Upper lobe of right lung (tissue), 1 donor: ENCODE data around the gene AKAP1. TPM values are rescaled to one million over a fixed set of nuclear protein-coding genes. Genes with fewer than 3 reads are reported as not detected.

Experiments used
- ATAC-seq: fragments of 200-7000 bp; cut with Tn5 transposase; one replicate; pipeline ENCODE4 v1.9.1; 2020; ENCODE audit warnings: mild to moderate bottlenecking, moderate library complexity
- DNase-seq: peaks from one replicate; pipeline ENCODE4 v3.0.0-alpha.2; 2020
- H3K27ac ChIP-seq: fragments of 200-600 bp; one replicate; pipeline ENCODE4 v1.8.0; 2022
- H3K27me3 ChIP-seq: fragments of 200-600 bp; one replicate; pipeline ENCODE4 v1.8.0; 2022; ENCODE audit warnings: mild to moderate bottlenecking
- H3K36me3 ChIP-seq: fragments of 200-600 bp; one replicate; pipeline ENCODE4 v1.8.0; 2022
- H3K4me1 ChIP-seq: fragments of 200-600 bp; one replicate; pipeline ENCODE4 v1.8.0; 2022
- H3K4me3 ChIP-seq: fragments of 200-600 bp; one replicate; pipeline ENCODE4 v1.8.0; 2022; ENCODE audit warnings: mild to moderate bottlenecking
- H3K9me3 ChIP-seq: fragments of 200-600 bp; one replicate; pipeline ENCODE4 v1.8.0; 2022
- intact Hi-C: fragments of 100-400 bp; cut with DNase I; formaldehyde crosslinking; loops from one replicate; pipeline ENCODE4 v1.11.0; 2022
- total RNA-seq: library from RNA; stranded (reverse); fragmentation: NEBNext Ultra II Directional; extraction: Animal tissue kit (Norgen Biotek cat#: 25700); gene quantifications from one replicate; pipeline ENCODE4 v1.2.1, GENCODE V29; 2021
- TF ChIP-seq, protein P1 (sequence below): fragments of 200-600 bp; IDR thresholded peaks from one replicate; pipeline ENCODE4 v1.8.0; 2022; ENCODE audit warnings: antibody characterized with exemption
- donor health status: DM: no; HTN: yes; CAD: no; lungs with severe emphysema.

AKAP1 gene
- total RNA-seq, 1 donor from 2014 or later: 59.9 TPM

DNA sequence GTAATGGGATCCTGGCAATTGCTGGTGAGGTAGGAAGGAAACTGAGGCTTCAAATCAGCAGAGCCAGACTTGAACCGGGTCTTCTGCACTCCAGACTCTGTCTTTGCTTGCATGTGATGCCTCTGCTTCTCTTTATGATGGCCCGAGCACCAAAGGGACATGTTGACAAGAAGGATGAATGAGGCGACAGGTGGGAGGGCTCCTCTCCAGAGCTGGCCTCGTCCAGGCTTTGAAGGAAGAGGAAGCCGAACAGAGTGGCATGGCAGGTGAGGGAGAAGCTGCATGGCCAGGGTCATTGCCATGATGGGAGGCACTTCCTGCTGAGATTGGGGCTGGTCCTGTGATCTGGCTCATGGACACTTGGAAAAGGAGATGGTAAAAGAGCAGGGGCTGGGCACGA, 40.8 kb downstream of the AKAP1 start:
- Histone ChIP-seq H3K9me3 (no peaks in the 10 kb centered on the region), H3K4me3 (no peak overlapping the region), H3K27me3 (no peaks in the 10 kb centered on the region), H3K27ac (no peak overlapping the region), H3K36me3 (peaks cover 36% of the 10 kb centered on the region), H3K4me1 (no peaks in the 10 kb centered on the region)
- no peak for DNase-seq
- ATAC-seq: no peak
- TF ChIP-seq, protein P1, sequence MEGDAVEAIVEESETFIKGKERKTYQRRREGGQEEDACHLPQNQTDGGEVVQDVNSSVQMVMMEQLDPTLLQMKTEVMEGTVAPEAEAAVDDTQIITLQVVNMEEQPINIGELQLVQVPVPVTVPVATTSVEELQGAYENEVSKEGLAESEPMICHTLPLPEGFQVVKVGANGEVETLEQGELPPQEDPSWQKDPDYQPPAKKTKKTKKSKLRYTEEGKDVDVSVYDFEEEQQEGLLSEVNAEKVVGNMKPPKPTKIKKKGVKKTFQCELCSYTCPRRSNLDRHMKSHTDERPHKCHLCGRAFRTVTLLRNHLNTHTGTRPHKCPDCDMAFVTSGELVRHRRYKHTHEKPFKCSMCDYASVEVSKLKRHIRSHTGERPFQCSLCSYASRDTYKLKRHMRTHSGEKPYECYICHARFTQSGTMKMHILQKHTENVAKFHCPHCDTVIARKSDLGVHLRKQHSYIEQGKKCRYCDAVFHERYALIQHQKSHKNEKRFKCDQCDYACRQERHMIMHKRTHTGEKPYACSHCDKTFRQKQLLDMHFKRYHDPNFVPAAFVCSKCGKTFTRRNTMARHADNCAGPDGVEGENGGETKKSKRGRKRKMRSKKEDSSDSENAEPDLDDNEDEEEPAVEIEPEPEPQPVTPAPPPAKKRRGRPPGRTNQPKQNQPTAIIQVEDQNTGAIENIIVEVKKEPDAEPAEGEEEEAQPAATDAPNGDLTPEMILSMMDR: no peak
- intact Hi-C loops: no loop called here

GRCh38 chr17:57130708-57131461, 45.8 kb downstream of the AKAP1 start:
- H3K36me3 ChIP-seq: no peaks in the 10 kb centered on the region
- TF ChIP-seq, protein P1: peak; percentile 86
- intact Hi-C loops: loop anchor here (10.0 kb wide), 1 partner anchor 614 kb away; the partner anchor contains the start of gene CCDC182
- H3K27ac ChIP-seq: no peak overlapping the region
- H3K27me3 ChIP-seq: no peaks in the 10 kb centered on the region
- DNase-seq (peak; percentile 83), ATAC-seq (peak; percentile 97)
- H3K9me3 ChIP-seq: no peaks in the 10 kb centered on the region
- no peak overlapping the region for H3K4me3 ChIP-seq
- no peaks in the 10 kb centered on the region for H3K4me1 ChIP-seq

GRCh38 chr17:57132663-57133062, 47.6 kb downstream of the AKAP1 start:
- H3K4me1 ChIP-seq: no peaks in the 10 kb centered on the region
- H3K36me3 ChIP-seq: no peaks in the 10 kb centered on the region
- no peak overlapping the region for H3K4me3 ChIP-seq
- DNase-seq: no peak
- H3K27me3 ChIP-seq: no peaks in the 10 kb centered on the region
- TF ChIP-seq, protein P1: no peak
- intact Hi-C loops: loop anchor here (10.0 kb wide), 1 partner anchor 612 kb away; the partner anchor contains the start of gene CCDC182
- no peak overlapping the region for H3K27ac ChIP-seq
- H3K9me3 ChIP-seq: no peaks in the 10 kb centered on the region
- no peak for ATAC-seq

DNA sequence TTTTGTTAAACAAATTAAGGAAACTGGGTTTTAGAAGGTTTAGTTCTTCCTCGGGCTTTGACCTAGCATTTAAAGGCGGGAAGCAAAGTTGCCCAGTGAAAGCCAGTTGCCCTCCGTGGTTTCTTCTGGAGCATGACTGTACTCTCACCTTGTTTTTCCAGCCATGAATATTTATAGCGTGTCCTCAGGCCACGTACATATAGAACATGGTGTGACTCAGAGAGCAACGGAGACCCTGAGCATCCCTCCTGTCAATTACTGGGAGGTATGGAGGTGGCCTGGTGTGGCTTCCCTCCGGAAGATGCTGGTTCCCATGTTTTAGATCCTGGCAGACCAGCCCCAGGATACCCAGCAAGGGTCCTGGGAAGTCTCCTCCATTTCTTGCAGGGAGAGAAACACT, 48.4 kb downstream of the AKAP1 start:
- no peak for DNase-seq
- no peak overlapping the region for H3K4me3 ChIP-seq
- no peaks in the 10 kb centered on the region for H3K9me3 ChIP-seq
- ATAC-seq: no peak
- H3K27me3 ChIP-seq: no peaks in the 10 kb centered on the region
- H3K27ac ChIP-seq: no peak overlapping the region
- intact Hi-C loops: loop anchor here (10.0 kb wide), 1 partner anchor 611 kb away; the partner anchor contains the start of gene CCDC182
- H3K36me3 ChIP-seq: no peaks in the 10 kb centered on the region
- H3K4me1 ChIP-seq: no peaks in the 10 kb centered on the region
- TF ChIP-seq, protein P1: no peak

DNA sequence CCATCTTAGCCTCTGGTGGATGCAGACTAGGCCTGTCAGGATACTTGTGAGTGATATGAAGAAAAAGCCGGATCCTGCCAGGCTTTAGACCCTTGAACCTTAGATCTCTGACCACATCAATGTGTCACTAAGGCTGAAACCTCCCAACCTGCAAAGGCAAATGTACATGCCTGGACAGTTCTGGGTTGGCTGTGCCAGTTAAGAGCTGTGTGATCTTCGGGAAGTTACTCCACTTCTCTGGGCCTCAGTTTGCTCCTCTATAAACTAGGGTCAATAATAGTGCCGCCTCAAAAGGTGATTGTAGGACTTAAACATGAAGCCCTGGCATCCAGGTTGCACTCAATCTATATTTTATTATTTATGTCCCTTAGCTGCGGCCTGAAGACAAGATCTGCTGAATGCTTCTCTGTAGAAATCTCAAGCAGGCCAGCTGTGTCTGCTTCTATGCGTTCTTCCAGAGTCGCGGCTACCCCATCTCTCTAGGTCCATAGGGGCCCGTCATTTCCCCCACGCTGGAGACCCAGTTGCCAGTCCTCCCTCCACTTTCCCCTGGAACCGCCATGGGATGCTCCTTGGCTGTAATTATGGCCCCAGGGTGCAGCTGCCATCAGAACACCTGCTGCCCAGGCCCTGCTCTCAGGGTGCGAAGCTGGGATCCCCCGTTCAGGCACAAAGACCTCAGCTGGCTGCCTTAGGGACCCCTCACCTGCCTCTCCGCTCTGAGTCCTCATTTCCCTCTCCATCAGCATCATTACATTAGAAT, 50.2 kb downstream of the AKAP1 start:
- H3K27me3 ChIP-seq: no peaks in the 10 kb centered on the region
- no peaks in the 10 kb centered on the region for H3K36me3 ChIP-seq
- H3K4me3 ChIP-seq: no peak overlapping the region
- TF ChIP-seq, protein P1: no peak
- DNase-seq (no peak), ATAC-seq (no peak)
- H3K27ac ChIP-seq: no peak overlapping the region
- no peaks in the 10 kb centered on the region for H3K9me3 ChIP-seq
- intact Hi-C loops: loop anchor here (10.0 kb wide), 1 partner anchor 610 kb away; the partner anchor contains the start of gene CCDC182
- H3K4me1 ChIP-seq: no peaks in the 10 kb centered on the region
